ENCODE data around the gene UPK3B.
"Not testable (repeated sequence)": the region's sequence is repeated elsewhere in the genome, so short reads cannot be mapped to it uniquely, and the experiment has no call there.

The UPK3B gene

DNA sequence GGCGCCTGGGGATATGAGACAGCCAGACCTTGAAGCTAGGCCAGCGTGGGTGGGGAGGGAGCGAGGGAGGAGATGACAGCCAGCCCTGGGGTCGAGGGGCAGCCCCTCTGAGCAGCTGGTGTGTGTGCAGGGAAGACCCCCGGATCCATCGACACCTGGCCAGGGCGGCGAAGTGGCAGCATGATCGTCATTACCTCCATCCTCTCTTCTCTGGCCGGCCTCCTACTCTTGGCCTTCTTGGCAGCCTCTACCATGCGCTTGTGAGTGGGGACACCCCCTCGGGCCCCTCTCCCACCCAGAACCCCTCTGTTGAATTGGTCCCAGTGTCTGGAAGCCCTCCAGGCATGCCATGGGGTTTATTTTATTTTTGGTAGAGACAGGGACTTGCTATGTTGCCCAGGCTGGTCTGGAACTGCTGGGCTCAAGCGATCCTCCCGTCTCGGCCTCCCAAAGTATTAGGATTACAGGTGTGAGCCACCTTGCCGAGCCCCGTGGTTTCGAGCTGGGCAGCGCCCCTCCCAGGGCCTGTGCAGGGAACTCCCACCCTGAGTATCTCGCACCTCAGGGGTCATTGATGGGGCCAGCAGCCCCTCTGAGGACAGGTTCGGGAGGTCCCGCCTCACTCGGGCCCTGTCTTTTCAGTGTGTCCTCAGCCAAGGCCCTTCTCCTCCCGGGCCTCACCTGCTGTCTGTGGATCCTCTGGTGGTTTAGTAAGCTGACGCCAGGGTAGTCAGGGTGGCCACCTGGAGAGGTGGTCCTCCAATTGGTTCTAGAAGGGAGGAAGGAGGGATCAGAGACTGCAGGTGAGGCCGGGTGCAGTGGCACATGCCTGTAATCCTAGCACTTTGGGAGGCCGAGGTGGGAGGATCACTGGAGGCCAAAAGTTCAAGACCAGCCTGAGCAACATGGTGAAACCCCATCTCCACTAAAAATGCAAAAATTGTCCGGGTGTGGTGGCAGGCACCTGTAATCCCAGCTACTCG, 3.8 kb downstream of the UPK3B start:
- no peak for DNase-seq (ENCODE audit: low read depth, low spot score)

DNA sequence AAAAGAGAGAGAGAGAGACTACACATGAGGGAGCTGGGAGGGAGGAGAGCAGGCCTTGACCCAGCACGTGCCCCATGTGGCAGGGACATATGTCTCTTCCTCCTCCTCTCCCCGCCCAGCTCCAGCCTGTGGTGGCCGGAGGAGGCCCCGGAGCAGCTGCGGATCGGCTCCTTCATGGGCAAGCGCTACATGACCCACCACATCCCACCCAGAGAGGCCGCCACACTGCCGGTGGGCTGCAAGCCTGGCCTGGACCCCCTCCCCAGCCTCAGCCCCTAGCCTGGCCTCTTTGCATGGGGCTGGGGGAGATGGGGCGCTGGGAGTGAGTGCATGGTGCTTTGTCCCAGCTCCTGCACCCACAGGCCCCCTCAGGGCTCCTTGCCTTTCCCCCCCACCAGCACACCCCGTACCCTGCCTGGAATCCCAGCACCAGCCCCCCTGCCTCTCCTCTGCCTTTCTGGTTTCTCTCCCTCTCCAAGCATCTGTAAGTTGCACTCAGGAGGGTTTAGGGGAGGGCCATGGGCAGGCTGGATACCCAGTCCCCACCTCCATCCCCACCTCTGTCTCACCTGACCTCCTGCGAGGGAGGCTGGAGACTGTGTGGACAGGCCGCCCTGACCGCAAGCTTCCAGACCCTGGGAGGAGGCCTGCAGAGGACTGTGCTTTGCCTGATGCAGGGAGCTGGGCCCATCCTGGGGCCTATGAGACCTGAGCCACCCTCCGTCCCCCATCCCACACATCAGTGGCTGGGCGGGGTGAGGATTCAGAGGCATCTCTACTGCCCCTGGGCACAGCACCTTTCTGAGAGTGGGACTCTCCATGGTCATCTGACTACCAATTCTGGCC, 4.8 kb downstream of the UPK3B start:
- DNase-seq (ENCODE audit: low read depth, low spot score): no peak

DNA sequence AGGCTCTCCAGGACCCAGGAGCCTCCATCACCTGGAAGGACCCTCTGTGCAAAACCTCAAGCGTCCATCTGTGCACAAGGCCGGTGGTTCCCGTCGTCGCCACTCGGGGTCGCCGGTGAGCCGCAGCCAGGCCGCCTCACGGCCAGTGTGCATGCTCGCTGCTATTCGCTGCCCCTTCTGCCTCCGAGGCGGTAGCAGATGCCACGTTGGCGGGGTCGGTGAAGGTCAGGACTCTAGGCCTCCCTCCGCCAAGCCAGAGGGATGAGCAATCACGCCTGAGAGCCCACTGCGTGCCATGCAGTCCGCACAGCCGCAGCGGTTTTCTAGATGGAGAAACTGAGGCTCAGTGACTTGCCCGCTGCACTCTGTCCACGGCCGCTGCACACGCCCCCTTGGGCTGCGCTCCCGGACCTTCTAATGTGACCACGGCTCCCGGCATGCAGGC, 5.7 kb downstream of the UPK3B start:
- peak; percentile 71 for DNase-seq (ENCODE audit: low read depth, low spot score)

DNA sequence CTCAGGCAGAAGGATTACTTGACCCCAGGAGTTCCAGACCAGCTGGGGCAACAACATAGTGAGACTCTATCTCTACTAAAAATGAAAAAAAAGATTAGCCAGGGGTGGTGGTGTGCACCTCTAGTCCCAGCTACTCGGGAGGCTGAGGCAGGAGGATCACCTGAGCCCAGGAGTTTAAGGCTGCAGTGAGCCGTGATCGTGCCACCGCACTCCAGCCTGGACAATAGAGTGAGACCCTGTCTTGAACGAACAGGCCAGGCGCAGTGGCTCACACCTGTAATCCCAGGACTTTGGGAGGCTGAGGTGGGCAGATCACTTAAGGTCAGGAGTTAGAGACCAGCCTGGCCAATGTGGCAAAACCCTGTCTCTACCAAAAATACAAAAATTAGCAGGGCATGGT, 6.6 kb downstream of the UPK3B start:
- DNase-seq (ENCODE audit: low read depth, low spot score): not testable (repeated sequence)

DNA sequence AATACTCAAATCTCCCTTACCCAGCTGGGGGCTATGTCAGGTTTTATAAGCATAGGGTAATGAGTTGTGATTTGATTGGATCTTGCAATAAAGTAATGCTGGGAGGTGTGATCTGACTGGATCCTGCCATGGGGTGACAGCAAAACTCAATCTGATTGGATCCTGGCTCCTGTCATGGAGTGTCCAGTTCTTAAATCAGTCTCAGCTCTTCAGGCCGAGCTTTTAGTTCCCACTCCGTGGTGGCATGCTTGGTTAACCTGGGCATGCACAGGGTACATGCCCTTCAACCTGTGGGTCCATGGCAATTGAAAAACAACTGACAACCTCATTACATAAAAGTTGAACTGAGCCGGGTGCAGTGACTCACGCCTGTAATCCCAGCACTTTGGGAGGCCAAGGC, 15.8 kb downstream of the UPK3B start:
- DNase-seq (ENCODE audit: low read depth, low spot score): not testable (repeated sequence)

DNA sequence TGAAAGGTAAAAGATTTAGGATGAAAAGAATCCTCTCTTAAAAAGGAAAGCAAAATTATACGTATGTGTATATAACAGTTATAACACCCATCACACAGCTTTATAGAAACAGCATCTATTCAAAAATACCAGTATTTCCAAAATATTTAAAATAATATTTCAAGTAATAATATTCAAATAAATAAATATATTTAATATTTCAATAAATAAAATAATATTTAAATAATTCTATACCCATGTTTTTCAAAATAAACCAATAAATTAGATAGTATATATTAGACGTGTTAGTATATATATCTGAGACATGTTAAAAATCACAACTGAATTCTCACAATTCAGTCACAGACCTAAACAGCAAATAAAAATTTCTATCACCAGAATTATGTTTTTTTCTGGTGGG, 21.3 kb downstream of the UPK3B start:
- DNase-seq (ENCODE audit: low read depth, low spot score): not testable (repeated sequence)

DNA sequence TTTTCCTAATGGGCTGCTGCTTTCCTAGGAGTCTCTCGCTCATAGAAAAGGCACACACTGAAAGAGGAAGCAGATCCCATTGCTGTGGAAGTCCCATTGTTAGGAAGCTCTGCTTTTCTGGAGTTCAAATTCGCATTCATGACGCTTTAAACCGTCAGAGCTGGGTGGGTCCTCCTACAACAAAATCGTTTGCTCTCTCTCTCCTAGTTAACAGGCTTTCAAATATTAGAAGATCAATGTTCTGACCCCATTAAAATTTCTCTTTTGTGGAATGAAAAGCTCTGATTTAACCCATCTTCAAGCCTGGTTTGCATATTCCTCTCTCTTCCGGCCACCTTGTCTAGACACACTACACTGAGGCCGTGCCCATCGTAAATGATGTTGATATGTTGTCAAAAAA, 32.8 kb downstream of the UPK3B start, which contains the start of gene SPDYE16:
TSS of gene SPDYE16 (minus strand) at position 101 of the 400 bp plus-strand sequence. CDS start 1,838 bp downstream, outside the sequence.
- DNase-seq (ENCODE audit: low read depth, low spot score): not testable (repeated sequence)

DNA sequence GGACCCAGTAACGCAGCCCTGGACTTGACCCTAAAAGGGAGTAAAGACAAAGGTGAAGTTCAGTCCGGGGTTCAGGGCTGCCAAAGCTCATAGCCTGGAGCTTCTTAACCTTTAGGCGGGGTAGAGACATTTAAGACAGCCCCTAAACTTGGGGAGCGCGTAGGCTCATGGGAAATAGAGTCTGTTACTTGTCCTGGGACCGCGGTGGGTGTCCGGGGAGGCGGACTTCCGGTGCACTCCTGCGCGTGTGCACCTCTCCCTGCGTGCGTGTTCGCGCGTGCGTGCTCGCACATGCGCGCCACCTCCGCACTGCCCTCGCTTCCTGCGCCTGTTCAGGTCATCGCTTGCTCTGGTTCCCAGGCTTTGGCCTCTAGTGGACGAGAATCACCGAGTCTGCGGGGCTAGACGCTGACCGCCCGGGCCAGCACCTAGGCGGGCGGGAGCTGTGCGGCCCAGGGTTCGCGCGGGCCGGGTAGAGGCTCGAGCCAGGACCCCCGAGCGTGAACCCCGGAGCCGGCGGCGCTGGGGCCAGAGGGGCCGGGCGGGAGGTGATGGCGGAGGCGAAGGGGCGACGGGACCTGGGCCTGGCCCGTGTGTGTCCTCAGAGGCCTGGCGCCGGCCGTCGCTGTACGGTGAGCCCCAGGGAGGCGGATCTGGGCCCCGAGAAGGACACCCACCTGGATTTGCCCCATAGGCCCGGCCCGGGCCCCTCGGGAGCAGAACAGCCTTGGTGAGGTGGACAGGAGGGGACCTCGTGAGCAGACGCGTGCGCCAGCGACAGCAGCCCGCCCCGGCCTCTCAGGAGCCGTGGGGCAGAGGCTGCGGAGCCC, 38.9 kb downstream of the UPK3B start:
- peak; percentile 92 for DNase-seq (ENCODE audit: low read depth, low spot score)

DNA sequence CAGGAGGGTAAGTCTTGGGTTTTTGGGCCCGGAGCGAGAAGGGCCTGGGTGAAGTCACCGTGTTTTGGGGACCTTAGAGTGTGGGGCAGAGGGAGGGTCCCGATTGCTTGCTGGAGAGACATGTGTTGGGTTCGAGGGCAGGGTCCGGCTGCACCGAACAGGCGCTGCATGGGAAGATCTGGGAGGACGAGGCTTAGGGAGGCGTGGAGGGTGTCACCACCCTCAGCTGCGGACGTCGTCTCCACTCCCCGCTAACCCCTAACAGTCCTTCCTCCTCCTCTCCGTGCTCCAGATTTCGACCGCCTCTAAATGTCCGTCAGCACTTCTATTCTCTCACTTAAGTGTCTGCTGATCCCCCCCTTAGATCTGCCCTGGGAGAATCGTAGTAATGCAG, 39.5 kb downstream of the UPK3B start:
- peak; percentile 5 for DNase-seq (ENCODE audit: low read depth, low spot score)

DNA sequence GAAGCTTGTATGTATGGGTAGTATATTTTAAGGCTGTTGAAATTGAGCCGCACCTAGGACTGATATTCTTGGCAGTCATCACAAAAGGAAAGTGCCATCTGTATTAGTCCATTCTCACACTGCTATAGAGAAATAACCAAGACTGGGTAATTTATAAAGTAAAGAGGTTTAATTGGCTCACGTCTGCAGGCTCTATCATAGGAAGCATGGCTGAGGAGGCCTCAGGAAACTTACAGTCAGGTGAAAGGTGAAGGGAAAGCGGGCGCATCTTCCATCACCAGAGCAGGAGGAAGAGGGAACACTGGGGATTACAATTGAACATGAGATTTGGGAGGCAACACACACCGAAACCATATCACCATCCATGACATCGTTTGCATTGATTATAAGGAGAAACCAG, 41.6 kb downstream of the UPK3B start:
- not testable (repeated sequence) for DNase-seq (ENCODE audit: low read depth, low spot score)

DNA sequence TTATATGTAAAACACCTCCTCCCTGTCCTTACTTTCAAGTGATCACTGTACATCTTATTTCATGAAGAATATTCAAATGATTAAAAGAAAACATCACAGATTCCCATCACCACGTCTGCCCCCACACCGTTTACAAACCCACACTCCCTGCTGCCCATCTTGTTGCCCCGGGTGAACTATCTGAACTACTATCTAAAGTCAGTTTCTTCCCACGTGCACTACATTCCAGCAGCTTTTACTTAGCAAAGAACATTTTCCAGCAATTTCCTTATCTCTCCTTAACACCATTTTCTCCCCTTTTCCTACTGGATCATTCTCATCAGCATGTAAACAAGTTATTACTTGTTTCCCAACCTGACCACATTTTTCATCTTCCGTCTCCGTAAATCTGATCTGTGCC, 49.3 kb downstream of the UPK3B start:
- not testable (repeated sequence) for DNase-seq (ENCODE audit: low read depth, low spot score)

DNA sequence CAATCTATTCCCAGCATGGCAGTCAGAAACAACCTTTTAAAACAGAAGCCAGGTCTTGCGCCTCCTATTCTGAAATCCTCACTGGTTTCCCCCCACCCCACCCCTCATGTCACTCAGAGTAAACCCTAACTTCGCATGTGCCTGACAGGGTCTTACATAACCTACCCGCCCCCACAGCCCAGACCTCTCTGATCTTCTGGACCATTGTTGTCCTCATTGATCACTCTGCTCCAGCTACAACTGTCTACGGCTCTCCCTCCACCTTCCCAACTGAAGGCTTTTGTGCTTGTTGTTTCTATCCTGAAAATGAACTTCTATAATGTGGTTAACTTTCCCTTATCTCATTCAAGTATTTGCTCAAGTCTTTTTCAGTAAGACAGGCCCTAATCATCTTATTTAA, 49.8 kb downstream of the UPK3B start:
- not testable (repeated sequence) for DNase-seq (ENCODE audit: low read depth, low spot score)

DNA sequence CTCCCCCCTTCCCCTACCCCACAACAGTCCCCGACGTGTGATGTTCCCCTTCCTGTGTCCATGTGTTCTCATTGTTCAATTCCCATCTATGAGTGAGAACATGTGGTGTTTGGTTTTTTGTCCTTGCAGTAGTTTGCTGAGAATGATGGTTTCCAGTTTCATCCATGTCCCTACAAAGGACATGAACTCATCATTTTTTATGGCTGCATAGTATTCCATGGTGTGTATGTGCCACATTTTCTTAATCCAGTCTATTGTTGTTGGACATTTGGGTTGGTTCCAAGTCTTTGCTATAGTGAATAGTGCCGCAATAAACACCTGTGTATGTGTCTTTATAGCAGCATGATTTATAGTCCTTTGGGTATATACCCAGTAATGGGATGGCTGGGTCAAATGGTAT, 51.0 kb downstream of the UPK3B start:
- not testable (repeated sequence) for DNase-seq (ENCODE audit: low read depth, low spot score)

DNA sequence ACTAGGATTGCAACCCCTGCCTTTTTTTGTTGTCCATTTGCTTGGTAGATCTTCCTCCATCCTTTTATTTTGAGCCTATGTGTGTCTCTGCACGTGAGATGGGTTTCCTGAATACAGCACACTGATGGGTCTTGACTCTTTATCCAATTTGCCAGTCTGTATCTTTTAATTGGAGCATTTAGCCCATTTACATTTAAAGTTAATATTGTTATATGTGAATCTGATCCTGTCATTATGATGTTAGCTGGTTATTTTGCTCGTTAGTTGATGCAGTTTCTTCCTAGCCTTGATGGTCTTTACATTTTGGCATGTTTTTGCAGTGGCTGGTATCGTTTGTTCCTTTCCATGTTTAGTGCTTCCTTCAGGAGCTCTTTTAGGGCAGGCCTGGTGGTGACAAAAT, 54.6 kb downstream of the UPK3B start:
- not testable (repeated sequence) for DNase-seq (ENCODE audit: low read depth, low spot score)
